ENCODE results near the gene DNAJC19.

GRCh38 chr3:180987344-180987743, 2.2 kb downstream of the DNAJC19 start:
- no peak for TF ChIP-seq ZNF274 (IDR thresholded peaks at IDR 0.05; ENCODE audit: low read length)
- TF ChIP-seq ZNF274 (tag by site-specific recombination; IDR thresholded peaks at IDR 0.05; ENCODE audit: borderline replicate concordance) = no peak
- no peak for TF ChIP-seq CTCF (tag by site-specific recombination; IDR thresholded peaks at IDR 0.05)
- TF ChIP-seq ZNF654 (tag by site-specific recombination; IDR thresholded peaks at IDR 0.05; ENCODE audit: low read depth) = no peak
- no peak for TF ChIP-seq GFI1B (tag by site-specific recombination; IDR thresholded peaks at IDR 0.05)
- no peak for TF ChIP-seq ZNF707 (tag by site-specific recombination; IDR thresholded peaks at IDR 0.05)
- TF ChIP-seq, protein P1, sequence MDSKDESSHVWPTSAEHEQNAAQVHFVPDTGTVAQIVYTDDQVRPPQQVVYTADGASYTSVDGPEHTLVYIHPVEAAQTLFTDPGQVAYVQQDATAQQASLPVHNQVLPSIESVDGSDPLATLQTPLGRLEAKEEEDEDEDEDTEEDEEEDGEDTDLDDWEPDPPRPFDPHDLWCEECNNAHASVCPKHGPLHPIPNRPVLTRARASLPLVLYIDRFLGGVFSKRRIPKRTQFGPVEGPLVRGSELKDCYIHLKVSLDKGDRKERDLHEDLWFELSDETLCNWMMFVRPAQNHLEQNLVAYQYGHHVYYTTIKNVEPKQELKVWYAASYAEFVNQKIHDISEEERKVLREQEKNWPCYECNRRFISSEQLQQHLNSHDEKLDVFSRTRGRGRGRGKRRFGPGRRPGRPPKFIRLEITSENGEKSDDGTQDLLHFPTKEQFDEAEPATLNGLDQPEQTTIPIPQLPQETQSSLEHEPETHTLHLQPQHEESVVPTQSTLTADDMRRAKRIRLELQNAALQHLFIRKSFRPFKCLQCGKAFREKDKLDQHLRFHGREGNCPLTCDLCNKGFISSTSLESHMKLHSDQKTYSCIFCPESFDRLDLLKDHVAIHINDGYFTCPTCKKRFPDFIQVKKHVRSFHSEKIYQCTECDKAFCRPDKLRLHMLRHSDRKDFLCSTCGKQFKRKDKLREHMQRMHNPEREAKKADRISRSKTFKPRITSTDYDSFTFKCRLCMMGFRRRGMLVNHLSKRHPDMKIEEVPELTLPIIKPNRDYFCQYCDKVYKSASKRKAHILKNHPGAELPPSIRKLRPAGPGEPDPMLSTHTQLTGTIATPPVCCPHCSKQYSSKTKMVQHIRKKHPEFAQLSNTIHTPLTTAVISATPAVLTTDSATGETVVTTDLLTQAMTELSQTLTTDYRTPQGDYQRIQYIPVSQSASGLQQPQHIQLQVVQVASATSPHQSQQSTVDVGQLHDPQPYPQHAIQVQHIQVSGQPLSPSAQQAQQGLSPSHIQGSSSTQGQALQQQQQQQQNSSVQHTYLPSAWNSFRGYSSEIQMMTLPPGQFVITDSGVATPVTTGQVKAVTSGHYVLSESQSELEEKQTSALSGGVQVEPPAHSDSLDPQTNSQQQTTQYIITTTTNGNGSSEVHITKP (tag by site-specific recombination; IDR thresholded peaks at IDR 0.05) = no peak
- no peak for TF ChIP-seq ZNF174 (tag by site-specific recombination; IDR thresholded peaks at IDR 0.05)
- no peak for TF ChIP-seq ZNF140 (tag by site-specific recombination; IDR thresholded peaks at IDR 0.05)
- TF ChIP-seq RBAK (tag by site-specific recombination; IDR thresholded peaks at IDR 0.05) = no peak
- TF ChIP-seq, protein P2, sequence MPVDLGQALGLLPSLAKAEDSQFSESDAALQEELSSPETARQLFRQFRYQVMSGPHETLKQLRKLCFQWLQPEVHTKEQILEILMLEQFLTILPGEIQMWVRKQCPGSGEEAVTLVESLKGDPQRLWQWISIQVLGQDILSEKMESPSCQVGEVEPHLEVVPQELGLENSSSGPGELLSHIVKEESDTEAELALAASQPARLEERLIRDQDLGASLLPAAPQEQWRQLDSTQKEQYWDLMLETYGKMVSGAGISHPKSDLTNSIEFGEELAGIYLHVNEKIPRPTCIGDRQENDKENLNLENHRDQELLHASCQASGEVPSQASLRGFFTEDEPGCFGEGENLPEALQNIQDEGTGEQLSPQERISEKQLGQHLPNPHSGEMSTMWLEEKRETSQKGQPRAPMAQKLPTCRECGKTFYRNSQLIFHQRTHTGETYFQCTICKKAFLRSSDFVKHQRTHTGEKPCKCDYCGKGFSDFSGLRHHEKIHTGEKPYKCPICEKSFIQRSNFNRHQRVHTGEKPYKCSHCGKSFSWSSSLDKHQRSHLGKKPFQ (tag by site-specific recombination; IDR thresholded peaks at IDR 0.05) = no peak
- TF ChIP-seq ZNF324 (tag by site-specific recombination; IDR thresholded peaks at IDR 0.05) = no peak
- no peak for TF ChIP-seq ZNF660 (tag by site-specific recombination; IDR thresholded peaks at IDR 0.05)
- no peak for TF ChIP-seq ZBTB26 (tag by site-specific recombination; optimal IDR thresholded peaks at IDR 0.05)
- TF ChIP-seq, protein P3, sequence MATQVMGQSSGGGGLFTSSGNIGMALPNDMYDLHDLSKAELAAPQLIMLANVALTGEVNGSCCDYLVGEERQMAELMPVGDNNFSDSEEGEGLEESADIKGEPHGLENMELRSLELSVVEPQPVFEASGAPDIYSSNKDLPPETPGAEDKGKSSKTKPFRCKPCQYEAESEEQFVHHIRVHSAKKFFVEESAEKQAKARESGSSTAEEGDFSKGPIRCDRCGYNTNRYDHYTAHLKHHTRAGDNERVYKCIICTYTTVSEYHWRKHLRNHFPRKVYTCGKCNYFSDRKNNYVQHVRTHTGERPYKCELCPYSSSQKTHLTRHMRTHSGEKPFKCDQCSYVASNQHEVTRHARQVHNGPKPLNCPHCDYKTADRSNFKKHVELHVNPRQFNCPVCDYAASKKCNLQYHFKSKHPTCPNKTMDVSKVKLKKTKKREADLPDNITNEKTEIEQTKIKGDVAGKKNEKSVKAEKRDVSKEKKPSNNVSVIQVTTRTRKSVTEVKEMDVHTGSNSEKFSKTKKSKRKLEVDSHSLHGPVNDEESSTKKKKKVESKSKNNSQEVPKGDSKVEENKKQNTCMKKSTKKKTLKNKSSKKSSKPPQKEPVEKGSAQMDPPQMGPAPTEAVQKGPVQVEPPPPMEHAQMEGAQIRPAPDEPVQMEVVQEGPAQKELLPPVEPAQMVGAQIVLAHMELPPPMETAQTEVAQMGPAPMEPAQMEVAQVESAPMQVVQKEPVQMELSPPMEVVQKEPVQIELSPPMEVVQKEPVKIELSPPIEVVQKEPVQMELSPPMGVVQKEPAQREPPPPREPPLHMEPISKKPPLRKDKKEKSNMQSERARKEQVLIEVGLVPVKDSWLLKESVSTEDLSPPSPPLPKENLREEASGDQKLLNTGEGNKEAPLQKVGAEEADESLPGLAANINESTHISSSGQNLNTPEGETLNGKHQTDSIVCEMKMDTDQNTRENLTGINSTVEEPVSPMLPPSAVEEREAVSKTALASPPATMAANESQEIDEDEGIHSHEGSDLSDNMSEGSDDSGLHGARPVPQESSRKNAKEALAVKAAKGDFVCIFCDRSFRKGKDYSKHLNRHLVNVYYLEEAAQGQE (tag by site-specific recombination; IDR thresholded peaks at IDR 0.05) = no peak

Data from HEK293 (cell line).